Mucosa of gallbladder (tissue), 1 donor: ENCODE measurements around the gene NR4A3. TPM values are rescaled to one million over a fixed set of nuclear protein-coding genes. Genes with fewer than 3 reads are reported as not detected.

Experiments used
- DNase-seq: peaks from one replicate; pipeline ENCODE4 v3.0.0-alpha.2; 2020; ENCODE audit warnings: low spot score
- total RNA-seq: library from RNA; stranded (reverse); gene quantifications from one replicate; pipeline ENCODE4 v1.2.1, GENCODE V29; 2021
- donor health status: DM: no; HTN: no; CAD: no.

Gene NR4A3
- total RNA-seq, 1 donor from 2014 or later: 7.5 TPM

GRCh38 chr9:99814359-99814758, 7.3 kb upstream of the NR4A3 start:
- no peak for DNase-seq

GRCh38 chr9:99816392-99816791, 5.3 kb upstream of the NR4A3 start:
- DNase-seq: no peak

GRCh38 chr9:99818500-99818899, 3.2 kb upstream of the NR4A3 start:
- no peak for DNase-seq

- peak; percentile 90 for DNase-seq
Measured at GRCh38 chr9:99819123-99819855, 2.4 kb upstream of the NR4A3 start.

- peak; percentile 93 for DNase-seq
Measured at GRCh38 chr9:99819856-99820684, 1.6 kb upstream of the NR4A3 start.

GRCh38 chr9:99820685-99821395, 845 bp upstream of the NR4A3 start:
- DNase-seq: peak; percentile 71

GRCh38 chr9:99822109-99822805, 572 bp downstream of the NR4A3 start:
- DNase-seq: no peak

- DNase-seq: peak; percentile 18
Measured at GRCh38 chr9:99822806-99823591, 1.3 kb downstream of the NR4A3 start.

- DNase-seq: peak; percentile 19
Measured at GRCh38 chr9:99823681-99824377, 2.1 kb downstream of the NR4A3 start.

GRCh38 chr9:99824378-99825171, 2.9 kb downstream of the NR4A3 start:
- no peak for DNase-seq

- no peak for DNase-seq
Measured at GRCh38 chr9:99825172-99826046, 3.7 kb downstream of the NR4A3 start.

GRCh38 chr9:99826579-99826978, 4.9 kb downstream of the NR4A3 start:
- DNase-seq: no peak

- no peak for DNase-seq
Measured at GRCh38 chr9:99827244-99827643, 5.6 kb downstream of the NR4A3 start.

- DNase-seq: no peak
Measured at GRCh38 chr9:99828054-99828416, 6.3 kb downstream of the NR4A3 start.

- no peak for DNase-seq
Measured at GRCh38 chr9:99828417-99829176, 6.9 kb downstream of the NR4A3 start.

GRCh38 chr9:99831857-99832557, 10.3 kb downstream of the NR4A3 start:
- DNase-seq: no peak

GRCh38 chr9:99832558-99832864, 10.8 kb downstream of the NR4A3 start:
- no peak for DNase-seq
